Liver (tissue), 9 donors: ENCODE measurements around the gene SH3D19. TPM values are rescaled to one million over a fixed set of nuclear protein-coding genes. Genes with fewer than 3 reads are reported as not detected.

Experiments
- DNase-seq: peaks from one replicate; pipeline ENCODE4 v3.0.0-alpha.2; 2017; ENCODE audit warnings: low spot score
- H3K27ac ChIP-seq, 2 donors: one replicate each; pipeline ENCODE4 v1.7.0; 2013; ENCODE audit warnings: inconsistent platforms in 2 of 2, low read length in 2 of 2, control low read depth in 1 of 2, low read depth in 1 of 2, mild to moderate bottlenecking in 1 of 2
- H3K27me3 ChIP-seq, 4 donors: one replicate each; pipeline versions ENCODE4 v1.6.1 to v1.7.0; 2013; ENCODE audit warnings: low read length in 3 of 4, inconsistent platforms in 1 of 4, mild to moderate bottlenecking in 1 of 4, moderate library complexity in 1 of 4; ENCODE audit not compliant: control insufficient read depth in 4 of 4, insufficient read depth in 4 of 4
- H3K36me3 ChIP-seq, 4 donors: one replicate each; pipeline versions ENCODE4 v1.6.1 to v1.7.0; 2013; ENCODE audit warnings: low read length in 3 of 4, mild to moderate bottlenecking in 3 of 4, low read depth in 1 of 4, moderate library complexity in 1 of 4; ENCODE audit not compliant: control insufficient read depth in 4 of 4, insufficient read depth in 3 of 4
- H3K4me1 ChIP-seq, 4 donors: one replicate each; pipeline versions ENCODE4 v1.6.1 to v1.7.0; 2013; ENCODE audit warnings: low read length in 3 of 4, mild to moderate bottlenecking in 3 of 4, moderate library complexity in 1 of 4; ENCODE audit not compliant: control insufficient read depth in 4 of 4, insufficient read depth in 4 of 4
- H3K4me3 ChIP-seq, 3 donors: one replicate each; pipeline versions ENCODE4 v1.6.1 to v1.7.0; 2013; ENCODE audit warnings: low read length in 3 of 3, control low read depth in 1 of 3, low read depth in 1 of 3, mild to moderate bottlenecking in 1 of 3
- H3K9ac ChIP-seq, 2 donors: one replicate each; pipeline ENCODE4 v1.7.0; 2013; ENCODE audit warnings: low read length in 2 of 2, mild to moderate bottlenecking in 2 of 2, moderate library complexity in 2 of 2, control low read depth in 1 of 2, low read depth in 1 of 2
- H3K9me3 ChIP-seq, 4 donors: one replicate each; pipeline versions ENCODE4 v1.6.1 to v1.7.0; 2013; ENCODE audit warnings: low read length in 3 of 4; ENCODE audit not compliant: control insufficient read depth in 4 of 4
- EGR1 ChIP-seq, 2 donors: IDR thresholded peaks; 2 replicates each; pipeline ENCODE4 v1.6.1; 2016 to 2018; ENCODE audit warnings: antibody characterized with exemption in 2 of 2, low read depth in 2 of 2
- FOXA1 ChIP-seq: IDR thresholded peaks from 2 replicates; pipeline ENCODE4 v1.6.1; 2016; ENCODE audit warnings: antibody characterized with exemption
- FOXA2 ChIP-seq: IDR thresholded peaks from 2 replicates; pipeline ENCODE4 v1.6.1; 2016; ENCODE audit warnings: antibody characterized with exemption
- GABPA ChIP-seq, 2 donors: IDR thresholded peaks in 1 of 2; conservative IDR thresholded peaks in 1 of 2; 2 replicates each; pipeline ENCODE4 v1.6.1; 2016; ENCODE audit warnings: antibody characterized with exemption in 2 of 2, mild to moderate bottlenecking in 1 of 2, moderate library complexity in 1 of 2
- HNF4A ChIP-seq, 2 donors: conservative IDR thresholded peaks; 2 replicates each; pipeline ENCODE4 v1.6.1; 2016; ENCODE audit warnings: antibody characterized with exemption in 2 of 2, mild to moderate bottlenecking in 2 of 2
- HNF4G ChIP-seq: IDR thresholded peaks from 2 replicates; pipeline ENCODE4 v1.6.1; 2016; ENCODE audit warnings: antibody characterized with exemption
- JUND ChIP-seq, 2 donors: IDR thresholded peaks; 2 replicates each; pipeline ENCODE4 v1.6.1; 2016; ENCODE audit warnings: antibody characterized with exemption in 2 of 2
- NR2F2 ChIP-seq: IDR thresholded peaks from 2 replicates; pipeline ENCODE4 v1.6.1; 2016; ENCODE audit warnings: antibody characterized with exemption
- RAD21 ChIP-seq, 2 donors: IDR thresholded peaks; 2 replicates each; pipeline ENCODE4 v1.6.1; 2016; ENCODE audit warnings: antibody characterized with exemption in 2 of 2, mild to moderate bottlenecking in 2 of 2
- RXRA ChIP-seq, 2 donors: IDR thresholded peaks; 2 replicates each; pipeline ENCODE4 v1.6.1; 2017 to 2018; ENCODE audit warnings: antibody characterized with exemption in 2 of 2, mild to moderate bottlenecking in 1 of 2
- SP1 ChIP-seq: IDR thresholded peaks from 2 replicates; pipeline ENCODE4 v1.6.1; 2018; ENCODE audit warnings: antibody characterized with exemption, mild to moderate bottlenecking
- TAF1 ChIP-seq: conservative IDR thresholded peaks from 2 replicates; pipeline ENCODE4 v1.6.1; 2016; ENCODE audit warnings: antibody characterized with exemption, mild to moderate bottlenecking
- YY1 ChIP-seq: IDR thresholded peaks from 2 replicates; pipeline ENCODE4 v1.6.1; 2016; ENCODE audit warnings: antibody characterized with exemption, mild to moderate bottlenecking
- WGBS: extraction: QIAGEN DNeasy Blood & Tissue Kit; methylation state at CpG from one replicate; pipeline ENCODE4 v1.1.7; 2013; 5-methylcytosine and 5-hydroxymethylcytosine counted together
- polyA plus RNA-seq, 2 donors: library from polyadenylated mRNA; stranded (reverse) in 1 of 2; unstranded in 1 of 2; fragments of 200-250 nt in 1 of 2; fragments of >200 nt in 1 of 2; fragmentation: Nextera tagmentation in 1 of 2; extraction: Ambion mirVana in 1 of 2; gene quantifications; one replicate each; pipeline versions ENCODE4 v1.2.1 to v1.2.3, GENCODE V29; 2013 to 2015
- total RNA-seq, 2 donors: library from RNA; depleted of rRNA; stranded (reverse); fragments of >200 nt; gene quantifications; one replicate each; pipeline ENCODE4 v1.2.3, GENCODE V29; 2014
- TF ChIP-seq, protein P1 (sequence below): IDR thresholded peaks from 2 replicates; pipeline ENCODE4 v1.6.1; 2016; ENCODE audit warnings: antibody characterized with exemption
- TF ChIP-seq, protein P2 (sequence below): IDR thresholded peaks from 2 replicates; pipeline ENCODE4 v1.6.1; 2016; ENCODE audit warnings: antibody characterized with exemption
- TF ChIP-seq, protein P3 (sequence below): IDR thresholded peaks from 2 replicates; pipeline ENCODE4 v1.6.1; 2016; ENCODE audit warnings: antibody characterized with exemption, mild to moderate bottlenecking
- TF ChIP-seq, protein P4 (sequence below): fragments of 150-350 bp; IDR thresholded peaks from 2 replicates; pipeline ENCODE4 v1.5.1; 2017; ENCODE audit warnings: improper control_type of control experiment, low read depth, low read length; ENCODE audit not compliant: missing input control
- TF ChIP-seq, protein P5 (sequence below): IDR thresholded peaks from 2 replicates; pipeline ENCODE4 v1.6.1; 2016; ENCODE audit warnings: antibody characterized with exemption
- donor health status: healthy.
- donor health status: healthy.
- donor health status: healthy.
- donor health status: healthy.
- donor health status: healthy.

The SH3D19 gene, protein sequence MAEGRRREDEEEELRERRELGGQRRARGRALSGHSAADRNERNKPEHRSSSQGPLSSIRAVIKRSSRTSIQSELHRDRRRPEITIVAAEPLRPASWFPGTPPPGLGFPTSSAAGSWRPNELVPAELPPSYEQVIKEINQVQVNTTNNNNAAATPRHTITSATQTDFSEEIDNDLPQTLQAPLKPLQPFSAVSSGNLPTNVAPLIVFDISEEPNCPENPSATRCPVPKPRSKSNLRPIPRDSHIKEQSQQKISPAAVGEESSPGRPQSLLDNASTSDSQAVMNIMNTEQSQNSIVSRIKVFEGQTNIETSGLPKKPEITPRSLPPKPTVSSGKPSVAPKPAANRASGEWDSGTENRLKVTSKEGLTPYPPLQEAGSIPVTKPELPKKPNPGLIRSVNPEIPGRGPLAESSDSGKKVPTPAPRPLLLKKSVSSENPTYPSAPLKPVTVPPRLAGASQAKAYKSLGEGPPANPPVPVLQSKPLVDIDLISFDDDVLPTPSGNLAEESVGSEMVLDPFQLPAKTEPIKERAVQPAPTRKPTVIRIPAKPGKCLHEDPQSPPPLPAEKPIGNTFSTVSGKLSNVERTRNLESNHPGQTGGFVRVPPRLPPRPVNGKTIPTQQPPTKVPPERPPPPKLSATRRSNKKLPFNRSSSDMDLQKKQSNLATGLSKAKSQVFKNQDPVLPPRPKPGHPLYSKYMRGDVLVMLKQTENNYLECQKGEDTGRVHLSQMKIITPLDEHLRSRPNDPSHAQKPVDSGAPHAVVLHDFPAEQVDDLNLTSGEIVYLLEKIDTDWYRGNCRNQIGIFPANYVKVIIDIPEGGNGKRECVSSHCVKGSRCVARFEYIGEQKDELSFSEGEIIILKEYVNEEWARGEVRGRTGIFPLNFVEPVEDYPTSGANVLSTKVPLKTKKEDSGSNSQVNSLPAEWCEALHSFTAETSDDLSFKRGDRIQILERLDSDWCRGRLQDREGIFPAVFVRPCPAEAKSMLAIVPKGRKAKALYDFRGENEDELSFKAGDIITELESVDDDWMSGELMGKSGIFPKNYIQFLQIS
- total RNA-seq = 10 to 100 TPM; 11.0 to 22.2 TPM
- 10 to 100 TPM; 15.9 to 18.4 TPM for polyA plus RNA-seq

DNA sequence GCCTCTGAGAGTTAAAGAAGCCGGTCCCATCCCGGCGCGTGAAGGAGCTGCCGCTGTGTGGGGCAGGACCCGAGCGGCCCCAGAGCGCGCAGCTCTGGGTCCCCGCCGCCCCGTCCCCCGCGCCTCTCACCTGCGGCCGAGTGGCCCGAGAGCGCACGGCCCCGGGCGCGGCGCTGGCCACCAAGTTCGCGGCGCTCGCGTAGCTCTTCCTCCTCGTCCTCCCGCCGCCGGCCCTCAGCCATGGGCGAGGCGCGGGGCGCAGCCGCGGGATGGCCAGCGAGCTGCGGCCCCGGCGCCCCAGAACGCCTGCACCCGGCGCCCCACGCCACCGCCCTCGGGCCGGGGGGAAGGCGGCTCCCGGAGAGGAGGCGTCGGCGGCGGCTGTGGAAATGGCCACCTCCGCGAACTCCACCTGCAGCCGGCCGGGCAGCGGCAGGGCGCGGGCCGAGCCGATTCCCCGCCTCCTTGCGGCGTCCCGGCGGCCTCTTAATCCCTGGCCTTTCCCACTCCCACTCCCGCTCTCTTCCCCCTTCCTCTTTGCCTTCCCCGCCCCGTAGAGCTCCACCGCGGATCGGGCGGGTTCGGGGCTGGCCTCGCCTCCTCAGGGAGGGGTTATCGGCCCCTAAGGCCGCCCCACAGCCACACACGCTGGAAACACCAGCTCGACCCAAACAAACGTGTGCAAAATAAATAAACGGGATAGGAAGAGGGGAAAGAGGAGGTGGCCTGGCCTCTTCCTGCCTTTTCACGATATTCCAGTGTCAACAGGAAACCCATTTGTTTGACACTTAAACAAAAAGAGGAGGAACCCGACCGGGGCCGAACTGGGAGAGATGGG, at the start of gene SH3D19:
Gene SH3D19, minus strand, starts transcription at position 495 of the 838 bp plus-strand sequence. Its CDS starts 253 bp downstream, at position 242.
- 2% methylated on average over 88 of the region's 88 CpGs for WGBS
- H3K4me1 ChIP-seq = peaks cover 2 to 42% (median 22%) of the 10 kb centered on the region in 4 donors
- peak within 1 kb of the TSS; percentile 72 to 93 for H3K9ac ChIP-seq
- no peaks in the 10 kb centered on the region for H3K9me3 ChIP-seq
- DNase-seq = peak; percentile 65
- TF ChIP-seq, protein P1, sequence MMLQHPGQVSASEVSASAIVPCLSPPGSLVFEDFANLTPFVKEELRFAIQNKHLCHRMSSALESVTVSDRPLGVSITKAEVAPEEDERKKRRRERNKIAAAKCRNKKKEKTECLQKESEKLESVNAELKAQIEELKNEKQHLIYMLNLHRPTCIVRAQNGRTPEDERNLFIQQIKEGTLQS = peak; percentile 58
- TF ChIP-seq RXRA (IDR thresholded peaks at IDR 0.05) (peak; percentile 96 to 98), TAF1 (peak; percentile 74), YY1 (peak; percentile 80), RAD21 (IDR thresholded peaks at IDR 0.05) (peak; percentile 50 to 63), GABPA (IDR thresholded peaks at IDR 0.05 in 1 of 2, conservative IDR thresholded peaks at IDR 0.05 in 1 of 2) (peak in 1 of 2 donors; percentile 79), NR2F2 (peak; percentile 78), EGR1 (IDR thresholded peaks at IDR 0.05; ENCODE audit: low read depth in 2 of 2) (peak in 1 of 2 donors; percentile 96), JUND (IDR thresholded peaks at IDR 0.05) (peak; percentile 83 to 88), HNF4A (conservative IDR thresholded peaks at IDR 0.05) (peak; percentile 89 to 94), HNF4G (peak; percentile 83), SP1 (peak; percentile 99), FOXA2 (peak; percentile 90), FOXA1 (peak; percentile 90)
- TF ChIP-seq, protein P2, sequence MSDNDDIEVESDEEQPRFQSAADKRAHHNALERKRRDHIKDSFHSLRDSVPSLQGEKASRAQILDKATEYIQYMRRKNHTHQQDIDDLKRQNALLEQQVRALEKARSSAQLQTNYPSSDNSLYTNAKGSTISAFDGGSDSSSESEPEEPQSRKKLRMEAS = peak; percentile 100
- TF ChIP-seq, protein P3, sequence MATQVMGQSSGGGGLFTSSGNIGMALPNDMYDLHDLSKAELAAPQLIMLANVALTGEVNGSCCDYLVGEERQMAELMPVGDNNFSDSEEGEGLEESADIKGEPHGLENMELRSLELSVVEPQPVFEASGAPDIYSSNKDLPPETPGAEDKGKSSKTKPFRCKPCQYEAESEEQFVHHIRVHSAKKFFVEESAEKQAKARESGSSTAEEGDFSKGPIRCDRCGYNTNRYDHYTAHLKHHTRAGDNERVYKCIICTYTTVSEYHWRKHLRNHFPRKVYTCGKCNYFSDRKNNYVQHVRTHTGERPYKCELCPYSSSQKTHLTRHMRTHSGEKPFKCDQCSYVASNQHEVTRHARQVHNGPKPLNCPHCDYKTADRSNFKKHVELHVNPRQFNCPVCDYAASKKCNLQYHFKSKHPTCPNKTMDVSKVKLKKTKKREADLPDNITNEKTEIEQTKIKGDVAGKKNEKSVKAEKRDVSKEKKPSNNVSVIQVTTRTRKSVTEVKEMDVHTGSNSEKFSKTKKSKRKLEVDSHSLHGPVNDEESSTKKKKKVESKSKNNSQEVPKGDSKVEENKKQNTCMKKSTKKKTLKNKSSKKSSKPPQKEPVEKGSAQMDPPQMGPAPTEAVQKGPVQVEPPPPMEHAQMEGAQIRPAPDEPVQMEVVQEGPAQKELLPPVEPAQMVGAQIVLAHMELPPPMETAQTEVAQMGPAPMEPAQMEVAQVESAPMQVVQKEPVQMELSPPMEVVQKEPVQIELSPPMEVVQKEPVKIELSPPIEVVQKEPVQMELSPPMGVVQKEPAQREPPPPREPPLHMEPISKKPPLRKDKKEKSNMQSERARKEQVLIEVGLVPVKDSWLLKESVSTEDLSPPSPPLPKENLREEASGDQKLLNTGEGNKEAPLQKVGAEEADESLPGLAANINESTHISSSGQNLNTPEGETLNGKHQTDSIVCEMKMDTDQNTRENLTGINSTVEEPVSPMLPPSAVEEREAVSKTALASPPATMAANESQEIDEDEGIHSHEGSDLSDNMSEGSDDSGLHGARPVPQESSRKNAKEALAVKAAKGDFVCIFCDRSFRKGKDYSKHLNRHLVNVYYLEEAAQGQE = peak; percentile 85
- TF ChIP-seq, protein P4, sequence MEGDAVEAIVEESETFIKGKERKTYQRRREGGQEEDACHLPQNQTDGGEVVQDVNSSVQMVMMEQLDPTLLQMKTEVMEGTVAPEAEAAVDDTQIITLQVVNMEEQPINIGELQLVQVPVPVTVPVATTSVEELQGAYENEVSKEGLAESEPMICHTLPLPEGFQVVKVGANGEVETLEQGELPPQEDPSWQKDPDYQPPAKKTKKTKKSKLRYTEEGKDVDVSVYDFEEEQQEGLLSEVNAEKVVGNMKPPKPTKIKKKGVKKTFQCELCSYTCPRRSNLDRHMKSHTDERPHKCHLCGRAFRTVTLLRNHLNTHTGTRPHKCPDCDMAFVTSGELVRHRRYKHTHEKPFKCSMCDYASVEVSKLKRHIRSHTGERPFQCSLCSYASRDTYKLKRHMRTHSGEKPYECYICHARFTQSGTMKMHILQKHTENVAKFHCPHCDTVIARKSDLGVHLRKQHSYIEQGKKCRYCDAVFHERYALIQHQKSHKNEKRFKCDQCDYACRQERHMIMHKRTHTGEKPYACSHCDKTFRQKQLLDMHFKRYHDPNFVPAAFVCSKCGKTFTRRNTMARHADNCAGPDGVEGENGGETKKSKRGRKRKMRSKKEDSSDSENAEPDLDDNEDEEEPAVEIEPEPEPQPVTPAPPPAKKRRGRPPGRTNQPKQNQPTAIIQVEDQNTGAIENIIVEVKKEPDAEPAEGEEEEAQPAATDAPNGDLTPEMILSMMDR = no peak
- TF ChIP-seq, protein P5, sequence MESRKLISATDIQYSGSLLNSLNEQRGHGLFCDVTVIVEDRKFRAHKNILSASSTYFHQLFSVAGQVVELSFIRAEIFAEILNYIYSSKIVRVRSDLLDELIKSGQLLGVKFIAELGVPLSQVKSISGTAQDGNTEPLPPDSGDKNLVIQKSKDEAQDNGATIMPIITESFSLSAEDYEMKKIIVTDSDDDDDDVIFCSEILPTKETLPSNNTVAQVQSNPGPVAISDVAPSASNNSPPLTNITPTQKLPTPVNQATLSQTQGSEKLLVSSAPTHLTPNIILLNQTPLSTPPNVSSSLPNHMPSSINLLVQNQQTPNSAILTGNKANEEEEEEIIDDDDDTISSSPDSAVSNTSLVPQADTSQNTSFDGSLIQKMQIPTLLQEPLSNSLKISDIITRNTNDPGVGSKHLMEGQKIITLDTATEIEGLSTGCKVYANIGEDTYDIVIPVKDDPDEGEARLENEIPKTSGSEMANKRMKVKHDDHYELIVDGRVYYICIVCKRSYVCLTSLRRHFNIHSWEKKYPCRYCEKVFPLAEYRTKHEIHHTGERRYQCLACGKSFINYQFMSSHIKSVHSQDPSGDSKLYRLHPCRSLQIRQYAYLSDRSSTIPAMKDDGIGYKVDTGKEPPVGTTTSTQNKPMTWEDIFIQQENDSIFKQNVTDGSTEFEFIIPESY = peak; percentile 72
- no peaks in the 10 kb centered on the region for H3K36me3 ChIP-seq
- peak within 1 kb of the TSS; percentile 97 for H3K27ac ChIP-seq
- peak within 1 kb of the TSS; percentile 48 to 72 (median 62) for H3K4me3 ChIP-seq
- H3K27me3 ChIP-seq = no peaks in the 10 kb centered on the region
